Peyer's patch (tissue), 4 donors: ENCODE data around the gene GFI1.

Experiments
- POLR2A ChIP-seq, 2 donors: fragments of 450-650 bp; IDR thresholded peaks; one replicate each; pipeline ENCODE4 v1.5.1; 2017; ENCODE audit warnings: antibody characterized with exemption in 2 of 2, mild to moderate bottlenecking in 2 of 2, moderate library complexity in 2 of 2
- TF ChIP-seq, protein P1 (sequence below), 6 experiments: fragments of 450-650 bp in 4 of 6; fragments of 200-600 bp in 2 of 6; sonication (generic) in 1 of 6; IDR thresholded peaks; one replicate each; pipeline ENCODE4 v1.5.1; 2017 to 2019; ENCODE audit warnings: antibody characterized with exemption in 6 of 6, mild to moderate bottlenecking in 3 of 6, moderate library complexity in 1 of 6

DNA sequence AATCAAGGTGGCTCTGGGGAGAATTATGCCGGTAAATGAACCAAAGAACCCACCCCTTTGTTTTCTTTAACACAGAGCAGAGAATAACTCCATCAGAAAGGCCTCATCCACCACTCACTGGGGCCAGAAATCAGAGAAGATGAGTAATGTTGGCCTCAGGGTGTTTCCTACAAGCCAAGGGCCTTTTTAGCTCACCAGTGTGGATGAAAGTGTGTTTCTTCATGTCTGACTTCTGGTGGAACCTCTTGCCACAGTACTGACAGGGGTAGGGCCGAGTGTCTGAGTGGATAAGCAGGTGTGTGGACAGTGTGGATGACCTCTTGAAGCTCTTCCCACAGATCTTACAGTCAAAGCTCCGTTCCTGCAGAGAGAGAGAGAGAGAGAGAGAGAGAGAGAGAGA is 8.3 kb downstream of the GFI1 start:
- TF ChIP-seq, protein P1, sequence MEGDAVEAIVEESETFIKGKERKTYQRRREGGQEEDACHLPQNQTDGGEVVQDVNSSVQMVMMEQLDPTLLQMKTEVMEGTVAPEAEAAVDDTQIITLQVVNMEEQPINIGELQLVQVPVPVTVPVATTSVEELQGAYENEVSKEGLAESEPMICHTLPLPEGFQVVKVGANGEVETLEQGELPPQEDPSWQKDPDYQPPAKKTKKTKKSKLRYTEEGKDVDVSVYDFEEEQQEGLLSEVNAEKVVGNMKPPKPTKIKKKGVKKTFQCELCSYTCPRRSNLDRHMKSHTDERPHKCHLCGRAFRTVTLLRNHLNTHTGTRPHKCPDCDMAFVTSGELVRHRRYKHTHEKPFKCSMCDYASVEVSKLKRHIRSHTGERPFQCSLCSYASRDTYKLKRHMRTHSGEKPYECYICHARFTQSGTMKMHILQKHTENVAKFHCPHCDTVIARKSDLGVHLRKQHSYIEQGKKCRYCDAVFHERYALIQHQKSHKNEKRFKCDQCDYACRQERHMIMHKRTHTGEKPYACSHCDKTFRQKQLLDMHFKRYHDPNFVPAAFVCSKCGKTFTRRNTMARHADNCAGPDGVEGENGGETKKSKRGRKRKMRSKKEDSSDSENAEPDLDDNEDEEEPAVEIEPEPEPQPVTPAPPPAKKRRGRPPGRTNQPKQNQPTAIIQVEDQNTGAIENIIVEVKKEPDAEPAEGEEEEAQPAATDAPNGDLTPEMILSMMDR (IDR thresholded peaks at IDR 0.05), result no peak
- no peak for TF ChIP-seq POLR2A (IDR thresholded peaks at IDR 0.05)
